ENCODE data around the gene SLC44A5.
"Not testable (repeated sequence)": the region's sequence is repeated elsewhere in the genome, so short reads cannot be mapped to it uniquely, and the experiment has no call there.

Gene SLC44A5

DNA sequence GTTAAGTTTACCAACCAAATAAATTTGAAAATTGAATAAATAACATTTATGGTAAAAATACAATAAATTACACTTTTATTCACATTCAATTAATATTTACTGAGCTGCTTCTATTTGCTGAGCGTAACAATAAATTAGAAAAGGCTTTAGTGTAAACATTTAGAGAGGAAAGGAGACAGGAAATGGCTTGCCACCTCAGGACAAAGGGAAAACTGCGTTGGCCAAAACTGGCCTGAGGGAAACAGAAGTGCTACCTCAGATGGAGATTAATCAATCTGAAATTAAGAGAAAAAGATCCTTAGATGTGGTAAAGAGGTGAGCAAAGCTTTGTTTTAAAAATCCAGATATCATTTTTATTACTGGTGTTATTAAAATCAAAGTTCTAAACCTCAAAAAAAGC, 128.0 kb downstream of the SLC44A5 start:
- DNase-seq = no peak
- in situ Hi-C loops (cut with HindIII; ENCODE audit: low pct_ligation_motif_present, low pct_unique_long_range_greater_than_20kb, low sequenced_read_pairs) = no loop called here

DNA sequence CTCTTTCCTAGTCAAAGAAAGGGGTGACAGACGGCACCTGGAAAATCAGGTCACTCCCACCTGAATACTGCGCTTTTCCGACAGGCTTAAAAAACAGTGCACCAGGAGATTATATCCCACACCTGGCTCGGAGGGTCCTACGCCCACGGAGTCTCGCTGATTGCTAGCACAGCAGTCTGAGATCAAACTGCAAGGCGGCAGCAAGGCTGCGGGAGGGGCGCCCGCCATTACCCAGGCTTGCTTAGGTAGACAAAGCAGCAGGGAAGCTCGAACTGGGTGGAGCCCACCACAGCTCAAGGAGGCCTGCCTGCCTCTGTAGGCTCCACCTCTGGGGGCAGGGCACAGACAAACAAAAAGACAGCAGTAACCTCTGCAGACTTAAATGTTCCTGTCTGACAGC, 134.4 kb downstream of the SLC44A5 start:
- in situ Hi-C loops (cut with HindIII; ENCODE audit: low pct_ligation_motif_present, low pct_unique_long_range_greater_than_20kb, low sequenced_read_pairs); DNase-seq: not testable (repeated sequence)

GRCh38 chr1:75475696-75476095, 135.2 kb downstream of the SLC44A5 start:
- in situ Hi-C loops (cut with HindIII; ENCODE audit: low pct_ligation_motif_present, low pct_unique_long_range_greater_than_20kb, low sequenced_read_pairs) = no loop called here
- DNase-seq = no peak

- DNase-seq = no peak
- in situ Hi-C loops (cut with HindIII; ENCODE audit: low pct_ligation_motif_present, low pct_unique_long_range_greater_than_20kb, low sequenced_read_pairs) = no loop called here
Measured at GRCh38 chr1:75472971-75473603, 137.8 kb downstream of the SLC44A5 start.

DNA sequence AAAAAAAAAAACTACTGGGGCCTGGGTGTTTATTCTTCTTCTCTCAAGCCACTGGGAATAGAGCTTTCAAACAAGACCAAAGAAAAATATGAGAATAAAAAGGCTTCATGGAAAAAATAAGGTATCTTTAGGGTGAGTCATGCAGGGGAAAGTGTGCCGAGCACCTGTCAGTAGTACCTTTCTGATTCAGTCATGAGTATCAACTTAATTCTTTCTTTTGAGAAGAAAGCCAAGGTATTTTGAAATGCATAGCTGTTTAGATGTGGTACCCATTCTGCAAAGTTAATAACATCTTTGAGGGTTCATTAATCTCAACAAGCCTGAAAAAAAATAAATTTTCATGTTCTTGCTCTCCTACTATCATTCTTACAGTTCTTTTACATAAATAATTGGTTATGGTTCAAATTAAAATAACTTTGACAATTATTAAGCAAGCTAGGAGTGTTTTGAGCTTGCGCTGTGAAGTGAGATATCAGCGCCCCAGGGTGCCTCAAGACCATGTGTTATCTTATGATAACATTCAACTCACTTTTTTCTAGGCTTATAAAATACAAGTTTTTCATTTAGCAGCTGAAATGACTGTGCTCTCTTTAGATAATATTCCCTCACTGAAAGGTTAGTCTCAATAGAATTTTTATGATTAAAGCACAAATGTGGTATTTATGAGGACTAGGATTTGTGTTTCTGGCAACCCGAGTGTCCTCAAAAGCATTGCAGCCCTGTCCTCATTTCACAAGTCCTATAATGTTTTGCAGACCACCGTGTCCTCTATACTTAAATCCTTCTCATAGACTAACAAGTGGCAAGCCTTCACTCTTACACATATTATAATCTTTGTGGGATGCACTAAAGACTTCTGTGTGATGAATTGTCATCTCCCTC, 138.6 kb downstream of the SLC44A5 start:
- in situ Hi-C loops (cut with HindIII; ENCODE audit: low pct_ligation_motif_present, low pct_unique_long_range_greater_than_20kb, low sequenced_read_pairs) = no loop called here
- no peak for DNase-seq

- in situ Hi-C loops (cut with HindIII; ENCODE audit: low pct_ligation_motif_present, low pct_unique_long_range_greater_than_20kb, low sequenced_read_pairs) = no loop called here
- no peak for DNase-seq
Measured at GRCh38 chr1:75471252-75471651, 139.7 kb downstream of the SLC44A5 start.

DNA sequence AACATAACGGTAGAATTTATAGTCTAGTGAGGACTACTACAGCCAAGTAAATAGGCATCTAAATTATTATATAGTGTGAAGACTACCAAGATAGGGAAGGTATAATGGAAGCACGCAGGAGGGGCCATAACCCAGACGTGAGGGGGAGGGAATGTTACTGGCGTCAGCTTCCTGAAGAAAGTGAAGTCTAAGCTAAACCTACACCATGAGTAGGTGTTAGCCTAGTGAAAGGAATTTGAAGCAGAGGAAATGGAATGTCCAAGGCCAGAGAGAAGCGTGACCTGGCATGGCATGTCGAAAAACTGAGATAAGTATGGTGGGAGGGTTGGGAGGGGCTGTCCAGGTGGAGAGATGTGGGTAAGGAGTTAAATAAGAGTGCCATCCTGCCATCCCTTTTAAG, 140.5 kb downstream of the SLC44A5 start:
- no peak for DNase-seq
- in situ Hi-C loops (cut with HindIII; ENCODE audit: low pct_ligation_motif_present, low pct_unique_long_range_greater_than_20kb, low sequenced_read_pairs) = no loop called here

DNA sequence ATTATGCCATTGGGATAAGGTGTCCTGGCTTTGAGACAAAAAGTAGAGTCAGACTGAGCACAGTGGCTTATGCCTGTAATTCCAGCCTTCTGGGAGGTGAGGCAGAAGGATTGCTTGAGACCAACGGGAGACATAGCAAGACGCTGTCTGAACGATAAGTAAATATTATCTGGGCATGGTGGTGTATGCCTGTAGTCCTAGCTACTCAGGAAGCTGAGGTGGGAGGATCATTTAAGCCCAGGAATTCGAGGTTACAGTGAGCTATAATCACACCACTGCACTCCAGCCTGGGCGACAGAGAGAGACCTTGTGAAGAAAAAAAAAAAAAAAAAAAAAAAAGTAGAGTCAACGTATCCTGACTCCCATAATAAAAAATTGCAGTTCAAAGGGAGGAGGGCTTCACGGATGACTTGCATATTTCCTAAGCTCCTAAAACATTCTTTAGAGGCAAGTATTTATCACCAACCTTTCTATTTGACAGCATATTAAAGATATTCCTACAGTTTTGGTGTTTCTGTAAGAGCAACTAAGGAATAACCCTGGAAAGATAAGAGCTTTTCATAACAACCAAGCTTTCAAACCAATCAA, 141.2 kb downstream of the SLC44A5 start:
- DNase-seq = no peak
- in situ Hi-C loops (cut with HindIII; ENCODE audit: low pct_ligation_motif_present, low pct_unique_long_range_greater_than_20kb, low sequenced_read_pairs) = no loop called here

- no peak for DNase-seq
- in situ Hi-C loops (cut with HindIII; ENCODE audit: low pct_ligation_motif_present, low pct_unique_long_range_greater_than_20kb, low sequenced_read_pairs) = no loop called here
Measured at GRCh38 chr1:75461808-75462325, 149.0 kb downstream of the SLC44A5 start.

DNA sequence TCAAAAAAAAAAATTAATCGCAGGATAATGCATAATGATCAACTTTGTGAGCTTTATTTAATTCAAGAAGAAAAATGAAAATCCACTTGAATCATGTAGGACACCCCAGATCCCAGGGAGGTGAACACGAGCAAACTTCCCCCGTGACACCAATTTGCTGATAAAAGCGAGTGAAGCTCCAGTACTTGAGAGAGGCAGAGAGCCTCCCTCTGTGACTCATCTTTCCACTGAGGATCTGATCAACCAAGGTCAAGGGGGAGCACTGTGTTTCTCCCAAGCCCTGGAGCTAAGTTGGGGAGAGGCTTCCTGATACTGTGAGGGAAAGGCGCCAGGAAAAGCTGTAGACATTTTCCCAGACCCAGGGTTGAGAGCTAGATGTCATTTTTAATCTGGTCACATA, 160.9 kb downstream of the SLC44A5 start:
- no peak for DNase-seq
- in situ Hi-C loops (cut with HindIII; ENCODE audit: low pct_ligation_motif_present, low pct_unique_long_range_greater_than_20kb, low sequenced_read_pairs) = no loop called here

DNA sequence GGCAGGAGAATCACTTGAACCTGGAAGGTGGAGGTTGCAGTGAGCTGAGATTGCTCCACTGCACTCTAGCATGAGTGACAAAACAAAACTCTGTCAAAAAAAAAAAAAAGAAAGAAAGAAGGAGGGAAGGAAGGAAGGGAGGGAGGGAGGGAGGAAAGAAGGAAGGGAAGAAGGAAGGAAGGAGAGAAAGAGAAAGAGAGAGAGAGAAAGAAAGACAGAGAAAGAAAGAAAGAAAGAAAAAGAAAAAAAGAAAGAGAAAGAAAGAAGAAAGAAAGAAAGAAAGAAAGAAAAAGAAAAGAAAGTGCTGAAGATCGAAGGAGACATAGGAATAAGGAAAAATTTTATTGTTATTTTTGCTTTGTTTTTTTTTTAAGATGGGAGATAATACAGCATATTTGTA, 166.7 kb downstream of the SLC44A5 start:
- DNase-seq = no peak
- in situ Hi-C loops (cut with HindIII; ENCODE audit: low pct_ligation_motif_present, low pct_unique_long_range_greater_than_20kb, low sequenced_read_pairs) = no loop called here

- DNase-seq = no peak
- in situ Hi-C loops (cut with HindIII; ENCODE audit: low pct_ligation_motif_present, low pct_unique_long_range_greater_than_20kb, low sequenced_read_pairs) = no loop called here
Measured at GRCh38 chr1:75440274-75440673, 170.6 kb downstream of the SLC44A5 start.

DNA sequence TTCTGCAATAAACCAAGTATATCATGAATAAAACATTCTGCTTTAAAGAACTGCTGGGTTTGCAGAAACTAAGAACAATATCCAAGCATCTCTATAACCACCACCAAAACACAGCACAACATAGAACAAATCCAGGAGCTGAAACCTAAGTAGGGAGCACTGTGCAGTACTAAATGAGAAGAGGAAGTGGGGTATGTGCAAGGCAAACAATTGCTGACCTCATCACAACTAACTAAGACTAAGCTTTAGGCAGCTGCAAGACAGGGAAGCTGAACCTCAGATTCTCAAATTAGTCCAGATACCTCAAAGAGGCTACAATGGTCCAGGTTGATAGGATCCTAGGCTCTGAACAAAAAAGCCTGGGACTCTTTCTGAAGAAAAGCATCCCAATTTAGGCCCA, 172.6 kb downstream of the SLC44A5 start:
- in situ Hi-C loops (cut with HindIII; ENCODE audit: low pct_ligation_motif_present, low pct_unique_long_range_greater_than_20kb, low sequenced_read_pairs) = no loop called here
- no peak for DNase-seq

DNA sequence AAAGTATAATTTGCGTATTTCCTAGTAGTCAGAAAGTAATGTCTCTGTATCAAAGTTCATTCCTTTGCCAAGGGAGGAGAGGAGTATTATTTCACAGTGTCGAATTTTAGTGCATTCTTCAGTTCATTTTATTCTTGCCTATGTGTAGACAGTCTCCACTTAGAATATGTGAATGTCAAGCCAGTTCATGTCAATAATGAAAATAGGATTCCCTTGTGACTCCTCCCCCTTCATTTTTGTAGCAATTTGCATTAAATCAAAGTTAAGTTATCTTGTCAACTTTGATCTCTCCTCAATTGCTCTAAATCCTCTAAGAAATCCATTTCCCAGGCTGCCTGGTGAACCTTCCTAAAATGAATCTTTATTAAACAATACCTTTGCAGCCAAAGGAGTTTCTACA, 179.1 kb downstream of the SLC44A5 start:
- in situ Hi-C loops (cut with HindIII; ENCODE audit: low pct_ligation_motif_present, low pct_unique_long_range_greater_than_20kb, low sequenced_read_pairs) = no loop called here
- DNase-seq = no peak

DNA sequence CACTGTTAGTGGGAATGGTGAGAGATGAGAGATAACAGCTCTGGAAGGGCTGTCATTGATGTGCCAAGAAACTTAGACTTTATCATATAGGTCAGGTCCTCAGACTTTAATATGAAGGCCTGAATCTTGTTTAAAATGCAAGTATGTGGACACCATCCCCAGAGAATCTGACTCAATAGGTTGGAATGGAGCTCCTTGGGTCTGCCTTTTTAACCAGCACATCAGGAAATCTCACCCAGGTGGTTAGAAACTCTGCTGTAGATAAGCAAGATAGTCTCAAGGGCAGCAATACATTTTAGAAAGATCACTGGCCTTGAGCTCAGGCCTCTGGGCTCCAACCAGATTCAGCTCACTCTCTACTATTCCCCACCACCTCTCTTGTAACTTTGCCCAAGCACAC, 180.4 kb downstream of the SLC44A5 start:
- in situ Hi-C loops (cut with HindIII; ENCODE audit: low pct_ligation_motif_present, low pct_unique_long_range_greater_than_20kb, low sequenced_read_pairs) = no loop called here
- DNase-seq = no peak

DNA sequence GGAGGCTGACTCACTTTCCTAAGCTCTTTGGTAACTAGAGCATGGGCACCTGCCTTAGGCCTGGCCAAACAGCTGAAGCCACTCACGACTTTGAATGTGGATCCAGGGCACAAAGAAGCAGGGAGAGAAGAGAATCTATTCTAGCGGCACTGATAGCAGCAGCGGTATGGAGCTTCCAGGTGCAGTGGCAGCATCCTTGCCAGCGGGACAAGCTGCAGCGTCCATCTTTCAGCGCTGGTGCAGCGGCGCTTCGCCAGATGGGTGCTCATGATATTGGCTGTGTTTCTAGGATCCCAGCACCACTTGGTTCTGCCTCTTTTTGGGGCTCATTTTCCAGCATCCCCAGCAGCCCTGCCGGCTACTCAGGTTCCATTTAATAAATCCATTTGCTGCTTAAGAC, 184.2 kb downstream of the SLC44A5 start:
- no peak for DNase-seq
- in situ Hi-C loops (cut with HindIII; ENCODE audit: low pct_ligation_motif_present, low pct_unique_long_range_greater_than_20kb, low sequenced_read_pairs) = no loop called here

- no peak for DNase-seq
- in situ Hi-C loops (cut with HindIII; ENCODE audit: low pct_ligation_motif_present, low pct_unique_long_range_greater_than_20kb, low sequenced_read_pairs) = no loop called here
Measured at GRCh38 chr1:75425001-75425650, 185.8 kb downstream of the SLC44A5 start.

DNA sequence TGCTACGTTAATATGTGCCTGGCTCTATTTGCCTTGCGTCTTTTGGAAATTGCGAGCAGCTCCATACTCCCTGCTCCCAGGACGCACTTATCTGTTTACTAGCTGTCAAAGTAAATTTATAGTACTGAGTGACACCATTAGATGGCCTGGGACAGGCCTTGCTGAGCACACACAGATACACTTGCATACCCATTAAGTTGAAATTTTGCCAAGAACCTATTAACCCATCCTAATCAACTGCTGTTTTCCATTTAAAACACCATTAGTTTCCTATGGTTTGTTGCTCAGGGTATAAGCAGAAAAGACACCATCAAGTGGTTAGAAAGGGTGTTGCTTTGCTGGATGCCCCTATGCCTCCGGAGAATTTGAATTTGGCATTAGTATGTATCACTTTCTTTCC, 187.3 kb downstream of the SLC44A5 start:
- DNase-seq = no peak
- in situ Hi-C loops (cut with HindIII; ENCODE audit: low pct_ligation_motif_present, low pct_unique_long_range_greater_than_20kb, low sequenced_read_pairs) = no loop called here

DNA sequence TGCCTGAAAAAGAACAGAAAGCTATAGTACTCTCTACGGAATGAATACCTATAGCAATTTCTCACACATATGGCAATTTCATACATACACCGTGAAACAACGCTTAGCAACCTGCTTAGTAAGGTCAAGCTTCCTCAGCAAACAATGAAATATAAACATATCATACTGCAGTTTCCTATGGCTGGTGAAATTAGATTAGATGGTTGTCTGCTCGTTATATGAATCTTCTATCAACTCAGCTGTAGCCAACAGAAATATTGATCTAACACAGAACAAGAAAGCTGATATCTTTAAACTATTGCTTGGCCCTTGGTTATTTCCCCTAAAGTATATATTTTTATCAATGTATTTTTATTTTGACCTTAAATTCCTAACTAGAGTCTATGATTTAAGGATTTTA, 187.8 kb downstream of the SLC44A5 start:
- no peak for DNase-seq
- in situ Hi-C loops (cut with HindIII; ENCODE audit: low pct_ligation_motif_present, low pct_unique_long_range_greater_than_20kb, low sequenced_read_pairs) = no loop called here
